Femur (tissue), 1 donor: ENCODE results near the gene SUPT3H.

Experiments
- DNase-seq: peaks from one replicate; pipeline ENCODE4 v3.0.0-alpha.2; 2017

The SUPT3H gene

GRCh38 chr6:44820759-44821158 lies 557.0 kb downstream of the SUPT3H start:
- no peak for DNase-seq

- no peak for DNase-seq
These were observed 557.4 kb downstream of the SUPT3H start for GRCh38 chr6:44820321-44820720.

- no peak for DNase-seq
These were observed 566.3 kb downstream of the SUPT3H start for GRCh38 chr6:44811456-44811855.

- DNase-seq: no peak
These were observed 568.5 kb downstream of the SUPT3H start for GRCh38 chr6:44809258-44809657.

GRCh38 chr6:44808148-44808547 lies 569.6 kb downstream of the SUPT3H start:
- no peak for DNase-seq

GRCh38 chr6:44806656-44807055 lies 571.1 kb downstream of the SUPT3H start:
- DNase-seq: no peak

GRCh38 chr6:44805238-44805846 lies 572.4 kb downstream of the SUPT3H start:
- peak; percentile 53 for DNase-seq

- no peak for DNase-seq
These were observed 573.1 kb downstream of the SUPT3H start for GRCh38 chr6:44804546-44805159.

GRCh38 chr6:44804016-44804415 lies 573.7 kb downstream of the SUPT3H start:
- DNase-seq: no peak

- no peak for DNase-seq
These were observed 576.7 kb downstream of the SUPT3H start for GRCh38 chr6:44800784-44801592.

GRCh38 chr6:44800171-44800783 lies 577.5 kb downstream of the SUPT3H start:
- DNase-seq: peak; percentile 85

GRCh38 chr6:44797746-44798145 lies 580.0 kb downstream of the SUPT3H start:
- no peak for DNase-seq

- DNase-seq: no peak
These were observed 582.4 kb downstream of the SUPT3H start for GRCh38 chr6:44795326-44795725.

GRCh38 chr6:44789806-44790205 lies 587.9 kb downstream of the SUPT3H start:
- DNase-seq: peak; percentile 67

GRCh38 chr6:44789061-44789460 lies 588.7 kb downstream of the SUPT3H start:
- DNase-seq: no peak

- DNase-seq: peak; percentile 30
These were observed 589.2 kb downstream of the SUPT3H start for GRCh38 chr6:44788387-44788981.

- no peak for DNase-seq
These were observed 590.4 kb downstream of the SUPT3H start for GRCh38 chr6:44787254-44787834.

- no peak for DNase-seq
These were observed 592.6 kb downstream of the SUPT3H start for GRCh38 chr6:44785130-44785529.

GRCh38 chr6:44784195-44784594 lies 593.5 kb downstream of the SUPT3H start:
- DNase-seq: no peak

- no peak for DNase-seq
These were observed 594.8 kb downstream of the SUPT3H start for GRCh38 chr6:44782892-44783291.

GRCh38 chr6:44781912-44782597 lies 595.7 kb downstream of the SUPT3H start:
- DNase-seq: no peak

GRCh38 chr6:44780161-44780560 lies 597.6 kb downstream of the SUPT3H start:
- no peak for DNase-seq
